Endothelial cell of umbilical vein (primary cell): Measurements from ENCODE around the gene COL18A1.

Source experiments
- CTCF ChIP-seq, 2 donors: IDR thresholded peaks; 1 replicate in 1 of 2; 2 replicates in 1 of 2; pipeline ENCODE4 v1.5.1; 2011; ENCODE audit warnings: low read length in 2 of 2, mild to moderate bottlenecking in 2 of 2, moderate library complexity in 2 of 2, control low read depth in 1 of 2, inconsistent platforms in 1 of 2, low read depth in 1 of 2; ENCODE audit not compliant: insufficient read depth in 1 of 2; ENCODE audit errors: extremely low read depth in 1 of 2
- MAX ChIP-seq: IDR thresholded peaks from 2 replicates; pipeline ENCODE4 v1.6.1; 2011; ENCODE audit not compliant: insufficient read depth, insufficient read length
- POLR2AphosphoS5 ChIP-seq: IDR thresholded peaks from 2 replicates; pipeline ENCODE4 v1.6.1; 2012; ENCODE audit warnings: low read depth, mild to moderate bottlenecking, control low read depth, low read length, moderate library complexity; ENCODE audit not compliant: insufficient read depth

GRCh38 chr21:45418301-45419071 is 13.5 kb downstream of the COL18A1 start:
- TF ChIP-seq CTCF (IDR thresholded peaks at IDR 0.05; ENCODE audit: extremely low read depth in 1 of 2, insufficient read depth in 1 of 2, low read depth in 1 of 2, low read length in 2 of 2) (no peak), POLR2AphosphoS5 (no peak), MAX (no peak)
